Brain microvascular endothelial cell (primary cell): ENCODE results near the gene JAK3.

Experiments
- DNase-seq: peaks from one replicate; pipeline ENCODE4 v3.0.0-alpha.2; 2020
- H3K27ac ChIP-seq: fragments of 250-450 bp; sonication (Bioruptor Pico); 2 replicates; pipeline ENCODE4 v1.5.1; 2020; ENCODE audit warnings: mild to moderate bottlenecking, moderate library complexity
- H3K27me3 ChIP-seq: fragments of 250-450 bp; sonication (Bioruptor Pico); replicated peaks from 2 replicates; pipeline ENCODE4 v1.5.1; 2020; ENCODE audit warnings: mild to moderate bottlenecking
- H3K36me3 ChIP-seq: fragments of 250-450 bp; sonication (Bioruptor Pico); replicated peaks from 2 replicates; pipeline ENCODE4 v1.5.1; 2020; ENCODE audit warnings: mild to moderate bottlenecking
- H3K4me3 ChIP-seq: 2 replicates; pipeline ENCODE4 v1.5.1; 2011; ENCODE audit warnings: low read depth, mild to moderate bottlenecking, control low read depth, low read length, moderate library complexity
- CTCF ChIP-seq: IDR thresholded peaks from 2 replicates; pipeline ENCODE4 v1.5.1; 2011; ENCODE audit warnings: low read depth, mild to moderate bottlenecking, moderate library complexity, low read length, control low read depth, inconsistent platforms; ENCODE audit errors: missing control alignments
- in situ Hi-C: cut with HindIII; loops from 2 replicates; pipeline ENCODE4 v1.10.0; 2017; ENCODE audit warnings: low sequenced_read_pairs, low pct_ligation_motif_present

Gene JAK3

GRCh38 chr19:17868669-17869068, 20.9 kb upstream of the JAK3 start:
- in situ Hi-C loops, result no loop called here
- peaks cover 49% of the 10 kb centered on the region for H3K27me3 ChIP-seq
- no peak for TF ChIP-seq CTCF
- DNase-seq, result no peak
- peaks cover 24% of the 10 kb centered on the region for H3K36me3 ChIP-seq
- no peak overlapping the region for H3K27ac ChIP-seq
- no peak overlapping the region for H3K4me3 ChIP-seq

- no peak overlapping the region for H3K27ac ChIP-seq
- DNase-seq, result no peak
- H3K27me3 ChIP-seq, result peaks cover 33% of the 10 kb centered on the region
- H3K36me3 ChIP-seq, result peaks cover 41% of the 10 kb centered on the region
- in situ Hi-C loops, result no loop called here
- no peak overlapping the region for H3K4me3 ChIP-seq
- TF ChIP-seq CTCF, result no peak
These were observed 19.2 kb upstream of the JAK3 start for GRCh38 chr19:17866964-17867486.

- Histone ChIP-seq H3K27me3 (peaks cover 28% of the 10 kb centered on the region), H3K36me3 (peaks cover 46% of the 10 kb centered on the region), H3K4me3 (no peak overlapping the region), H3K27ac (no peak overlapping the region)
- in situ Hi-C loops, result no loop called here
- no peak for DNase-seq
- TF ChIP-seq CTCF, result no peak
These were observed 18.7 kb upstream of the JAK3 start for GRCh38 chr19:17866312-17866963.

- peaks cover 21% of the 10 kb centered on the region for H3K27me3 ChIP-seq
- no peak for TF ChIP-seq CTCF
- H3K36me3 ChIP-seq, result peaks cover 54% of the 10 kb centered on the region
- DNase-seq, result no peak
- H3K27ac ChIP-seq, result no peak overlapping the region
- H3K4me3 ChIP-seq, result no peak overlapping the region
- in situ Hi-C loops, result no loop called here
These were observed 17.9 kb upstream of the JAK3 start for GRCh38 chr19:17865364-17866311.

- Histone ChIP-seq H3K27ac (no peak overlapping the region), H3K4me3 (no peak overlapping the region), H3K36me3 (peaks cover 57% of the 10 kb centered on the region), H3K27me3 (peaks cover 5% of the 10 kb centered on the region)
- TF ChIP-seq CTCF, result no peak
- in situ Hi-C loops, result no loop called here
- DNase-seq, result no peak
These were observed 15.9 kb upstream of the JAK3 start for GRCh38 chr19:17863520-17864182.
